ENCODE results near the gene PRKCZ.
"Not testable (repeated sequence)": the region's sequence is repeated elsewhere in the genome, so short reads cannot be mapped to it uniquely, and the experiment has no call there.

PRKCZ gene

GRCh38 chr1:2090216-2090890 lies 40.1 kb downstream of the PRKCZ start:
- DNase-seq = no peak

GRCh38 chr1:2091611-2092604 lies 41.7 kb downstream of the PRKCZ start:
- no peak for DNase-seq

GRCh38 chr1:2093055-2093454 lies 42.8 kb downstream of the PRKCZ start:
- no peak for DNase-seq

- DNase-seq = no peak
Measured at GRCh38 chr1:2093636-2094035, 43.4 kb downstream of the PRKCZ start.

- DNase-seq = not testable (repeated sequence)
Measured at GRCh38 chr1:2094269-2095158, 44.3 kb downstream of the PRKCZ start.

- DNase-seq = no peak
Measured at GRCh38 chr1:2095394-2095793, 45.2 kb downstream of the PRKCZ start.

GRCh38 chr1:2095981-2096736 lies 45.9 kb downstream of the PRKCZ start:
- no peak for DNase-seq

- DNase-seq = no peak
Measured at GRCh38 chr1:2097386-2098300, 47.4 kb downstream of the PRKCZ start.

GRCh38 chr1:2098301-2098698 lies 48.1 kb downstream of the PRKCZ start:
- DNase-seq = no peak

GRCh38 chr1:2098839-2099785 lies 48.9 kb downstream of the PRKCZ start:
- no peak for DNase-seq

GRCh38 chr1:2099886-2100779 lies 49.9 kb downstream of the PRKCZ start:
- DNase-seq = no peak

GRCh38 chr1:2100780-2101108 lies 50.5 kb downstream of the PRKCZ start:
- no peak for DNase-seq

- no peak for DNase-seq
Measured at GRCh38 chr1:2101531-2101930, 51.3 kb downstream of the PRKCZ start.

GRCh38 chr1:2101946-2102345 lies 51.7 kb downstream of the PRKCZ start:
- DNase-seq = no peak

- DNase-seq = no peak
Measured at GRCh38 chr1:2102753-2103152, 52.5 kb downstream of the PRKCZ start.

- no peak for DNase-seq
Measured at GRCh38 chr1:2103266-2103900, 53.2 kb downstream of the PRKCZ start.

GRCh38 chr1:2103901-2104590 lies 53.8 kb downstream of the PRKCZ start:
- DNase-seq = no peak
